Suprapubic skin (tissue), 4 donors: ENCODE results near the gene C14orf132. TPM values are rescaled to one million over a fixed set of nuclear protein-coding genes. Genes with fewer than 3 reads are reported as not detected.

Source experiments
- DNase-seq, 2 donors: peaks; one replicate each; pipeline ENCODE4 v3.0.0-alpha.2; 2019; ENCODE audit warnings: low spot score in 2 of 2
- H3K27ac ChIP-seq: fragments of 200-600 bp; sonication (generic); one replicate; pipeline ENCODE4 v1.5.1; 2019
- H3K27me3 ChIP-seq: fragments of 200-600 bp; sonication (generic); one replicate; pipeline ENCODE4 v1.5.1; 2019
- H3K36me3 ChIP-seq: fragments of 200-600 bp; sonication (generic); one replicate; pipeline ENCODE4 v1.5.1; 2019
- H3K4me1 ChIP-seq: fragments of 200-600 bp; sonication (generic); one replicate; pipeline ENCODE4 v1.5.1; 2019
- H3K4me3 ChIP-seq: fragments of 200-600 bp; sonication (generic); one replicate; pipeline ENCODE4 v1.5.1; 2019; ENCODE audit warnings: mild to moderate bottlenecking
- H3K9me3 ChIP-seq: fragments of 200-600 bp; sonication (generic); one replicate; pipeline ENCODE4 v1.5.1; 2019
- CTCF ChIP-seq, 2 donors: fragments of 200-600 bp in 1 of 2; fragments of 450-650 bp in 1 of 2; sonication (generic) in 1 of 2; IDR thresholded peaks; one replicate each; pipeline ENCODE4 v1.5.1; 2016 to 2019; ENCODE audit warnings: antibody characterized with exemption in 2 of 2, mild to moderate bottlenecking in 1 of 2, moderate library complexity in 1 of 2
- EP300 ChIP-seq: sonication (generic); formaldehyde crosslinking; IDR thresholded peaks from one replicate; pipeline ENCODE4 v1.6.1; 2017; ENCODE audit warnings: antibody characterized with exemption
- POLR2A ChIP-seq, 2 donors: fragments of 450-650 bp; IDR thresholded peaks; one replicate each; pipeline ENCODE4 v1.6.1; 2017; ENCODE audit warnings: antibody characterized with exemption in 2 of 2, mild to moderate bottlenecking in 2 of 2, moderate library complexity in 2 of 2
- POLR2AphosphoS5 ChIP-seq, 3 donors: sonication (generic); formaldehyde crosslinking; IDR thresholded peaks; one replicate each; pipeline ENCODE4 v1.6.1; 2017; ENCODE audit warnings: antibody characterized with exemption in 3 of 3
- WGBS: methylation state at CpG from one replicate; pipeline ENCODE4 v1.1.5; 2018; 5-methylcytosine and 5-hydroxymethylcytosine counted together
- total RNA-seq, 4 donors: library from RNA; depleted of rRNA; stranded (reverse); fragments of >200 nt; gene quantifications; one replicate each; pipeline ENCODE4 v1.1.0, GENCODE V29; 2016

The C14orf132 gene
- total RNA-seq, 4 donors from 2014 or later, result 16.2 to 34.4 (median 27.9) TPM

DNA sequence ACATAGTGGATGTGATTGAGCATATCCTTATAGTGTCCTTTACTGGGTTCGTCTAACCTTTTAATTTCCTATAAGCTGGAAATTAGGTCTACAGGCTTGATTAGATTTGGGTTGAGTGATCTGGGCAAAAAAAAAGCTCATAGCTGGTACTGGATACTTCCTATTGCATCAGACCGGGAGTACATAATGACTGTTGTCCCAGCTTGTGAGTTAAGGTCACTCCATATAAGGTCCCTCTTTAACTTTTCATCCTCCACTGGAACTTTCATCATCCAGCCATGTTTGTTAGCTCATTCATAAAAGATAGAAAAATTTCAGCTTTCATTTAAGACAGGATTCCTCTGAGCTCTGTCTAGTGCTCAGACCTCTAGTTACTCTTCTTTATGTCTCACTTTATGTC, 80.8 kb downstream of the C14orf132 start:
- no peak overlapping the region for H3K27ac ChIP-seq
- WGBS, result 79% methylated on average over 2 of the region's 2 CpGs
- H3K27me3 ChIP-seq, result no peaks in the 10 kb centered on the region
- no peak for DNase-seq
- no peaks in the 10 kb centered on the region for H3K9me3 ChIP-seq
- TF ChIP-seq POLR2AphosphoS5 (IDR thresholded peaks at IDR 0.05) (no peak), EP300 (no peak), POLR2A (IDR thresholded peaks at IDR 0.05) (no peak), CTCF (IDR thresholded peaks at IDR 0.05) (no peak)
- H3K36me3 ChIP-seq, result no peaks in the 10 kb centered on the region
- no peak overlapping the region for H3K4me3 ChIP-seq
- peaks cover 9% of the 10 kb centered on the region for H3K4me1 ChIP-seq

- WGBS, result 80% methylated on average over 3 of the region's 3 CpGs
- H3K9me3 ChIP-seq, result no peaks in the 10 kb centered on the region
- H3K36me3 ChIP-seq, result no peaks in the 10 kb centered on the region
- H3K4me1 ChIP-seq, result peaks cover 9% of the 10 kb centered on the region
- no peak for DNase-seq
- TF ChIP-seq CTCF (IDR thresholded peaks at IDR 0.05) (no peak), EP300 (no peak), POLR2AphosphoS5 (IDR thresholded peaks at IDR 0.05) (no peak), POLR2A (IDR thresholded peaks at IDR 0.05) (no peak)
- no peak overlapping the region for H3K27ac ChIP-seq
- no peaks in the 10 kb centered on the region for H3K27me3 ChIP-seq
- no peak overlapping the region for H3K4me3 ChIP-seq
Observed at GRCh38 chr14:96120392-96120791, 81.2 kb downstream of the C14orf132 start.

DNA sequence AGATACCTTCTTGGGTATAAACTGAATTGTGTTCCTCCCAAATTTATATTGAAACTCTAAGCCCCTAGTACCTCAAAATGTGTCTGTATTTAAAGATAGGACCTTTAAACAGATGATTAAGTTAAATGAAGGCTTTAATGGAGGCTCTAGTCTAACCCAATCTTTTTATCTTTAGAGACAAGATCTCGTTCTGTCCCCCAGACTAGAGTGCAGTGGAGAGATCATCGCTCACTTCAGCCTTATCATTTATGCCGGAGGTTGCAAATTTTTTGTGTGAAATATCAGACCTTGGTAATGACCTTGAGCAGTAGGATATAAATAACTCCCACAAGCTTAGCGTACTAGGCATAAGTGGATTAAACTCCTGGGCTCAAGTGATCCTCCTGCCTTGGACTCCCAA, 81.8 kb downstream of the C14orf132 start:
- H3K27me3 ChIP-seq, result no peaks in the 10 kb centered on the region

GRCh38 chr14:96121660-96122395, 82.7 kb downstream of the C14orf132 start:
- H3K27ac ChIP-seq, result no peak overlapping the region
- WGBS, result 83% methylated on average over 4 of the region's 4 CpGs
- H3K4me3 ChIP-seq, result no peak overlapping the region
- no peaks in the 10 kb centered on the region for H3K9me3 ChIP-seq
- TF ChIP-seq CTCF (IDR thresholded peaks at IDR 0.05) (no peak), POLR2A (IDR thresholded peaks at IDR 0.05) (no peak), EP300 (no peak), POLR2AphosphoS5 (IDR thresholded peaks at IDR 0.05) (no peak)
- H3K4me1 ChIP-seq, result peaks cover 7% of the 10 kb centered on the region
- no peaks in the 10 kb centered on the region for H3K36me3 ChIP-seq
- DNase-seq, result no peak
- no peaks in the 10 kb centered on the region for H3K27me3 ChIP-seq

More for the DNA sequence above, 81.8 kb downstream of the C14orf132 start:
- Histone ChIP-seq H3K36me3 (no peaks in the 10 kb centered on the region), H3K27ac (no peak overlapping the region), H3K4me1 (peaks cover 9% of the 10 kb centered on the region), H3K4me3 (no peak overlapping the region), H3K9me3 (no peaks in the 10 kb centered on the region)
- no peak for DNase-seq
- 86% methylated on average over 4 of the region's 4 CpGs for WGBS
- TF ChIP-seq EP300 (no peak), POLR2AphosphoS5 (IDR thresholded peaks at IDR 0.05) (no peak), CTCF (IDR thresholded peaks at IDR 0.05) (no peak), POLR2A (IDR thresholded peaks at IDR 0.05) (no peak)

- Histone ChIP-seq H3K27me3 (no peaks in the 10 kb centered on the region), H3K27ac (no peak overlapping the region), H3K9me3 (no peaks in the 10 kb centered on the region), H3K4me3 (no peak overlapping the region), H3K36me3 (no peaks in the 10 kb centered on the region), H3K4me1 (peaks cover 3% of the 10 kb centered on the region)
- DNase-seq, result no peak
- no peak for TF ChIP-seq CTCF (IDR thresholded peaks at IDR 0.05)
- TF ChIP-seq EP300, result no peak
- TF ChIP-seq POLR2AphosphoS5 (IDR thresholded peaks at IDR 0.05), result no peak
- no peak for TF ChIP-seq POLR2A (IDR thresholded peaks at IDR 0.05)
- 71% methylated on average over 6 of the region's 6 CpGs for WGBS
Observed at GRCh38 chr14:96122496-96122895, 83.3 kb downstream of the C14orf132 start.
